Body of pancreas (tissue), 4 donors: ENCODE results near the gene MBP. TPM values are rescaled to one million over a fixed set of nuclear protein-coding genes. Genes with fewer than 3 reads are reported as not detected.

Experiments used
- ATAC-seq: fragments of 150-250 bp; one replicate; pipeline ENCODE4 v1.9.1; 2016
- DNase-seq, 4 donors: peaks; one replicate each; pipeline ENCODE4 v3.0.0-alpha.2; 2019
- H3K27ac ChIP-seq, 4 donors: fragments of 200-600 bp; sonication (generic); 1 replicate in 3 of 4; 2 replicates in 1 of 4; pipeline versions ENCODE4 v1.5.1 to v1.6.1; 2016 to 2019; ENCODE audit warnings: mild to moderate bottlenecking in 1 of 4, mixed read lengths in 1 of 4, moderate library complexity in 1 of 4
- H3K27me3 ChIP-seq, 2 donors: fragments of 200-600 bp; sonication (generic); one replicate each; pipeline ENCODE4 v1.6.0; 2016; ENCODE audit warnings: mild to moderate bottlenecking in 1 of 2
- H3K36me3 ChIP-seq, 2 donors: fragments of 200-600 bp; sonication (generic); replicated peaks in 1 of 2; 2 replicates each; pipeline ENCODE4 v1.5.1; 2016; ENCODE audit warnings: low read depth in 2 of 2; ENCODE audit not compliant: insufficient read depth in 1 of 2
- H3K4me1 ChIP-seq: fragments of 200-600 bp; sonication (generic); one replicate; pipeline ENCODE4 v1.6.0; 2016
- H3K4me3 ChIP-seq, 2 donors: fragments of 200-600 bp; sonication (generic); 1 replicate in 1 of 2; 2 replicates in 1 of 2; pipeline ENCODE4 v1.5.1; 2016 to 2019
- H3K9me3 ChIP-seq, 3 donors: fragments of 200-600 bp; sonication (generic); 1 replicate in 2 of 3; 2 replicates in 1 of 3; pipeline ENCODE4 v1.5.1; 2016
- CTCF ChIP-seq, 7 experiments: fragments of 450-650 bp in 4 of 7; fragments of 200-600 bp in 3 of 7; sonication (generic) in 3 of 7; IDR thresholded peaks; one replicate each; pipeline ENCODE4 v1.5.1; 2016 to 2019; ENCODE audit warnings: antibody characterized with exemption in 7 of 7
- POLR2A ChIP-seq, 3 donors: fragments of 450-650 bp; IDR thresholded peaks; one replicate each; pipeline ENCODE4 v1.6.1; 2016; ENCODE audit warnings: antibody characterized with exemption in 3 of 3, mild to moderate bottlenecking in 2 of 3
- WGBS, 2 donors: methylation state at CpG; one replicate each; pipeline ENCODE4 v1.1.5; 2017; 5-methylcytosine and 5-hydroxymethylcytosine counted together
- intact Hi-C: fragments of 100-400 bp; cut with DNase I; formaldehyde crosslinking; loops from one replicate; pipeline ENCODE4 v1.15.1; 2023
- total RNA-seq, 2 donors: library from RNA; depleted of rRNA; stranded (reverse); fragments of >200 nt; gene quantifications; one replicate each; pipeline ENCODE4 v1.1.0, GENCODE V29; 2016

MBP gene
- total RNA-seq, 2 donors from 2014 or later, result 17.4 to 24.4 TPM

- no peak for TF ChIP-seq CTCF (IDR thresholded peaks at IDR 0.05)
- no peak for TF ChIP-seq POLR2A (IDR thresholded peaks at IDR 0.05)
- no peaks in the 10 kb centered on the region for H3K27me3 ChIP-seq
- no peak overlapping the region for H3K4me3 ChIP-seq
- no peak for ATAC-seq
- no peaks in the 10 kb centered on the region for H3K36me3 ChIP-seq
- no peak for DNase-seq
- intact Hi-C loops, result loop anchor here (10.0 kb wide), 1 partner anchor 56 kb away; the partner anchor contains the start of gene MBP
- H3K4me1 ChIP-seq, result peaks cover 12% of the 10 kb centered on the region
- H3K9me3 ChIP-seq, result no peaks in the 10 kb centered on the region
- 81 to 90% methylated on average over 3 to 5 of the region's 5 CpGs for WGBS, 2 donors
- H3K27ac ChIP-seq, result no peak overlapping the region
These were observed 53.9 kb downstream of the MBP start for GRCh38 chr18:77078690-77079070.

- H3K4me3 ChIP-seq, result no peak overlapping the region
- no peak overlapping the region for H3K27ac ChIP-seq
- DNase-seq, result no peak
- H3K36me3 ChIP-seq, result no peaks in the 10 kb centered on the region
- TF ChIP-seq POLR2A (IDR thresholded peaks at IDR 0.05) (no peak), CTCF (IDR thresholded peaks at IDR 0.05) (no peak)
- no peak for ATAC-seq
- no peaks in the 10 kb centered on the region for H3K27me3 ChIP-seq
- intact Hi-C loops, result loop anchor here (10.0 kb wide), 1 partner anchor 57 kb away; the partner anchor contains the start of gene MBP
- WGBS, 2 donors, result 87 to 91% methylated on average over 16 of the region's 16 CpGs
- H3K4me1 ChIP-seq, result peaks cover 16% of the 10 kb centered on the region
- H3K9me3 ChIP-seq, result no peaks in the 10 kb centered on the region
These were observed 54.5 kb downstream of the MBP start for GRCh38 chr18:77077941-77078689.

- intact Hi-C loops, result loop anchor here (10.0 kb wide), 1 partner anchor 57 kb away; the partner anchor contains the start of gene MBP
- ATAC-seq (no peak), DNase-seq (no peak)
- Histone ChIP-seq H3K36me3 (no peaks in the 10 kb centered on the region), H3K27me3 (no peaks in the 10 kb centered on the region), H3K4me3 (no peak overlapping the region), H3K4me1 (peaks cover 20% of the 10 kb centered on the region), H3K27ac (no peak overlapping the region), H3K9me3 (no peaks in the 10 kb centered on the region)
- TF ChIP-seq CTCF (IDR thresholded peaks at IDR 0.05) (no peak), POLR2A (IDR thresholded peaks at IDR 0.05) (no peak)
- 95 to 96% methylated on average over 7 of the region's 7 CpGs for WGBS, 2 donors
These were observed 55.2 kb downstream of the MBP start for GRCh38 chr18:77077401-77077800.

GRCh38 chr18:77076111-77076510 is 56.5 kb downstream of the MBP start:
- 65 to 88% methylated on average over 5 to 9 of the region's 9 CpGs for WGBS, 2 donors
- ATAC-seq (no peak), DNase-seq (no peak)
- intact Hi-C loops, result loop anchor here (10.0 kb wide), 1 partner anchor 59 kb away; the partner anchor contains the start of gene MBP
- no peaks in the 10 kb centered on the region for H3K27me3 ChIP-seq
- H3K36me3 ChIP-seq, result no peaks in the 10 kb centered on the region
- no peak overlapping the region for H3K27ac ChIP-seq
- no peaks in the 10 kb centered on the region for H3K9me3 ChIP-seq
- TF ChIP-seq CTCF (IDR thresholded peaks at IDR 0.05), result no peak
- TF ChIP-seq POLR2A (IDR thresholded peaks at IDR 0.05), result no peak
- H3K4me3 ChIP-seq, result no peak overlapping the region
- H3K4me1 ChIP-seq, result peaks cover 33% of the 10 kb centered on the region
